Measurements from ENCODE around the gene NRN1L. TPM values are rescaled to one million over a fixed set of nuclear protein-coding genes. Genes with fewer than 3 reads are reported as not detected.

Gene NRN1L
- total and polyA plus RNA-seq, 2 donors (not counting 3 experiments of a cell fraction or from before 2014, with no cell fraction given), result 0.37 TPM; not detected in 1

DNA sequence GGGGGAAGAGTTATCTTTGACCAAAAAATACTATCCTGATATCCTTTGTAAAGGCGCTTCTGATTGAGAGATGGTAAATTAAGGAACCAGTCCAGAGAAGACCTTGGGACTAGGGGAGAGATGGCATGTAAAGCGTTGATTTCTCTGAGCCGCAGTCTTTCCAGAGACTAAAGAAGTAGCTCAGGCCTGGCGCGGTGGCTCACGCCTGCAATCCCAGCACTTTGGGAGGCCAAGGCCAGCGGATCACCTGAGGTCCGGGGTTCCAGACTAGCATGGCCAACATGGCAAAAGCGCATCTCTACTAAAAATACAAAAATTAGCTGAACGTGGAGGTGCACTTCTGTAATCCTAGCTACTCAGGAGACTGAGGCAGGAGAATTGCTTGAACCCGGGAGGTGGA lies 36.6 kb upstream of the NRN1L start:
- peak overlapping the region; percentile 79 for H3K27ac ChIP-seq (ENCODE audit: insufficient read depth, low read depth, low read length)
- DNase-seq (ENCODE audit: low read depth, low spot score) (no peak), FAIRE-seq (no peak)
- H3K4me3 ChIP-seq (replicated peaks in 1 of 3; ENCODE audit: insufficient read depth in 1 of 3, low read depth in 1 of 3, low read length in 3 of 3), result peak overlapping the region; percentile 71 to 81 (median 74)
- POLR2A ChIA-PET, result no interaction called here
- peak overlapping the region; percentile 93 for H3K9ac ChIP-seq (replicated peaks; ENCODE audit: extremely low read depth, insufficient read depth, low read length)
- CTCF ChIA-PET, result interaction anchor here (1.0 to 1.5 kb wide), 5 partner anchors 9 to 176 kb away, joined by 3 to 7 read pairs (median 4); no protein-coding TSS in a partner anchor
- peak overlapping the region; percentile 79 for H3K4me2 ChIP-seq (ENCODE audit: insufficient read depth, low read length)
- peaks cover 0 to 3% of the 10 kb centered on the region in 2 experiments for H3K36me3 ChIP-seq (ENCODE audit: control insufficient read depth in 2 of 2, extremely low read depth in 1 of 2, insufficient read depth in 2 of 2, low read length in 2 of 2)
- no peak for TF ChIP-seq EZH2 (IDR thresholded peaks at IDR 0.05; ENCODE audit: borderline replicate concordance, low read depth, low read length, severe bottlenecking)
- no peak for TF ChIP-seq FOS (IDR thresholded peaks at IDR 0.05; ENCODE audit: borderline replicate concordance, insufficient read depth, low read length)
- TF ChIP-seq, protein P1, sequence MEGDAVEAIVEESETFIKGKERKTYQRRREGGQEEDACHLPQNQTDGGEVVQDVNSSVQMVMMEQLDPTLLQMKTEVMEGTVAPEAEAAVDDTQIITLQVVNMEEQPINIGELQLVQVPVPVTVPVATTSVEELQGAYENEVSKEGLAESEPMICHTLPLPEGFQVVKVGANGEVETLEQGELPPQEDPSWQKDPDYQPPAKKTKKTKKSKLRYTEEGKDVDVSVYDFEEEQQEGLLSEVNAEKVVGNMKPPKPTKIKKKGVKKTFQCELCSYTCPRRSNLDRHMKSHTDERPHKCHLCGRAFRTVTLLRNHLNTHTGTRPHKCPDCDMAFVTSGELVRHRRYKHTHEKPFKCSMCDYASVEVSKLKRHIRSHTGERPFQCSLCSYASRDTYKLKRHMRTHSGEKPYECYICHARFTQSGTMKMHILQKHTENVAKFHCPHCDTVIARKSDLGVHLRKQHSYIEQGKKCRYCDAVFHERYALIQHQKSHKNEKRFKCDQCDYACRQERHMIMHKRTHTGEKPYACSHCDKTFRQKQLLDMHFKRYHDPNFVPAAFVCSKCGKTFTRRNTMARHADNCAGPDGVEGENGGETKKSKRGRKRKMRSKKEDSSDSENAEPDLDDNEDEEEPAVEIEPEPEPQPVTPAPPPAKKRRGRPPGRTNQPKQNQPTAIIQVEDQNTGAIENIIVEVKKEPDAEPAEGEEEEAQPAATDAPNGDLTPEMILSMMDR (IDR thresholded peaks at IDR 0.05; ENCODE audit: extremely low read depth in 1 of 2, insufficient read depth in 1 of 2, low read depth in 1 of 2, low read length in 2 of 2), result no peak
- no peak for TF ChIP-seq JUN (IDR thresholded peaks at IDR 0.05; ENCODE audit: borderline replicate concordance, insufficient read depth, insufficient read length, low read depth)
- TF ChIP-seq, protein P2, sequence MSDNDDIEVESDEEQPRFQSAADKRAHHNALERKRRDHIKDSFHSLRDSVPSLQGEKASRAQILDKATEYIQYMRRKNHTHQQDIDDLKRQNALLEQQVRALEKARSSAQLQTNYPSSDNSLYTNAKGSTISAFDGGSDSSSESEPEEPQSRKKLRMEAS (IDR thresholded peaks at IDR 0.05; ENCODE audit: insufficient read depth, insufficient read length), result no peak
- TF ChIP-seq GATA2 (IDR thresholded peaks at IDR 0.05; ENCODE audit: insufficient read depth, insufficient read length, low read depth, low read length), result no peak
- no peak for TF ChIP-seq MYC (IDR thresholded peaks at IDR 0.05; ENCODE audit: low read depth, low read length)
- dilution Hi-C loops (cut with MboI; ENCODE audit: extremely low pct_ligation_motif_present, low sequenced_read_pairs), result no loop called here
- H3K79me2 ChIP-seq (ENCODE audit: control insufficient read depth, insufficient read depth, low read length), result peaks cover 77% of the 10 kb centered on the region
- no peaks in the 10 kb centered on the region for H3K27me3 ChIP-seq (ENCODE audit: control insufficient read depth in 2 of 2, insufficient read depth in 2 of 2, low read length in 2 of 2)
- intact Hi-C loops (cut with micrococcal nuclease), result no loop called here
- H3K9me3 ChIP-seq (replicated peaks; ENCODE audit: control insufficient read depth, insufficient read depth, low read length), result no peaks in the 10 kb centered on the region
- no TSS peak for BruUV-seq (replicated peaks)
- no peak overlapping the region for H2AFZ ChIP-seq (ENCODE audit: low read depth, low read length)
- peaks cover 32% of the 10 kb centered on the region for H3K4me1 ChIP-seq (ENCODE audit: control insufficient read depth, extremely low read depth, insufficient read depth, low read length)
- H4K20me1 ChIP-seq (replicated peaks; ENCODE audit: control insufficient read depth, extremely low read depth, insufficient read depth, low read length), result peaks cover 3% of the 10 kb centered on the region
- H3K9me1 ChIP-seq (replicated peaks; ENCODE audit: control insufficient read depth, extremely low read depth, insufficient read depth, low read length), result no peaks in the 10 kb centered on the region
